Measurements from ENCODE around the gene KCNJ3.

Gene KCNJ3

DNA sequence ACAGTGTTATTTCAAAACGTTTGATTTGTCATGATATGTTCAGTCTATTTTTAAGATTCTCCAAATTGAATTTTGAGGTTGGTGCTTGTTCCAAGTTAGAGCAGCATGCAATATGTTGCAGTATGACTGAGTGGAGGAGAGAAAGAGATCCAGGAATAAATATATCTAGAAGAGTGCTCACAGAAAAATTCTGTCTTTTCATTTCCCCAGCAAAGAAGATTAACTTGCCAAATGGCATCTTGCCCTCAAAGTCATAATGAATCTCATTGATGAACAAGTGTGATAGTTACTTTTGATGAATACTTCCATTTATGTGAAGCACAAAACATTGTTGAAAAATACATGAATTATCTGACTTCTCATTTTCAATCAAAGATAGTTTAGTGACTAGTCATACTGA is 95.9 kb downstream of the KCNJ3 start:
- no peak for TF ChIP-seq CTCF (IDR thresholded peaks at IDR 0.05; ENCODE audit: low read depth, low read length)
- no peak for DNase-seq (ENCODE audit: low read depth in 2 of 2)
- H3K4me3 ChIP-seq (replicated peaks in 1 of 2; ENCODE audit: low read depth in 2 of 2, low read length in 2 of 2): no peak overlapping the region

DNA sequence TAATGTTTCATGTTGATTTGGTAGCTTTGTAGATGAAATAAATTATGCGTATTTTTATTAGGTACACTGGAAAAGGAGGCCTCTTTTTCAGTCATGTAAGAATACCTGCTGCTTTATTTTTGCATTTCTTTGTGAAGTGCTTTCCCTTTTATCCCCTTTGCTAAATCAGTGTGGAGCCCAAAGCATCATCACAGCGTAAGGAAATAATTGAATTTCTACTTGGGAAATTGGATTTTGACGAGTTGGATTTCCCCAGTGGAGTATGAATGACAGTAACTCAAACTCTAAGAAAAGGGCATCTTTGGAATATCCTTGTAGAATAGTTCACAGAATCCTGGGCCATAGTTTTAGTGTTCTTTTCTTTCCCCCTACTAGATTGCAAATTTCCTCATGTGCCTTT is 97.2 kb downstream of the KCNJ3 start:
- TF ChIP-seq CTCF (IDR thresholded peaks at IDR 0.05; ENCODE audit: low read depth, low read length): no peak
- DNase-seq (ENCODE audit: low read depth in 2 of 2): no peak
- no peak overlapping the region for H3K4me3 ChIP-seq (replicated peaks in 1 of 2; ENCODE audit: low read depth in 2 of 2, low read length in 2 of 2)

- no peak for TF ChIP-seq CTCF (IDR thresholded peaks at IDR 0.05; ENCODE audit: low read depth, low read length)
- no peak overlapping the region for H3K4me3 ChIP-seq (replicated peaks in 1 of 2; ENCODE audit: low read depth in 2 of 2, low read length in 2 of 2)
Observed at GRCh38 chr2:154804451-154804850, 106.0 kb downstream of the KCNJ3 start.

DNA sequence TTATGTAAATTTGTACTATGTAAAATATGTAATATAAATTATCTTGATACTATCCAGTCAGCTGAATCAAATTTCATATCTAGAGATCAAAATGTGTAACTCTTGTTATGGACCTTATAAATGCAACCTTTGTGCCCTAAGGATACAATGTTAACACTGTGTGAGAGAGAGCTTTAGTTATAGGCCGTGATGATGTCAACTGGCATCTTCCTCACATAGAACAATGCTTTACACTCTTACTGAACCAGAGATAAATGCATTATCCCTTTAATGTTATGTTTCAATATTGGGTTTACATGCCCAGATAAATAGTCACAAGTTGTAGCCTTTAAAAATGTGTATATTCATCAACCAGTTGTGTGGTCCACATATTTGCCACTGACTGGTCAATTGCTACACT is 115.1 kb downstream of the KCNJ3 start:
- DNase-seq (ENCODE audit: low read depth in 2 of 2): no peak
- TF ChIP-seq CTCF (IDR thresholded peaks at IDR 0.05; ENCODE audit: low read depth, low read length): no peak
- no peak overlapping the region for H3K4me3 ChIP-seq (replicated peaks in 1 of 2; ENCODE audit: low read depth in 2 of 2, low read length in 2 of 2)

More at GRCh38 chr2:154804451-154804850, 106.0 kb downstream of the KCNJ3 start:
- no peak for DNase-seq (ENCODE audit: low read depth in 2 of 2)

DNA sequence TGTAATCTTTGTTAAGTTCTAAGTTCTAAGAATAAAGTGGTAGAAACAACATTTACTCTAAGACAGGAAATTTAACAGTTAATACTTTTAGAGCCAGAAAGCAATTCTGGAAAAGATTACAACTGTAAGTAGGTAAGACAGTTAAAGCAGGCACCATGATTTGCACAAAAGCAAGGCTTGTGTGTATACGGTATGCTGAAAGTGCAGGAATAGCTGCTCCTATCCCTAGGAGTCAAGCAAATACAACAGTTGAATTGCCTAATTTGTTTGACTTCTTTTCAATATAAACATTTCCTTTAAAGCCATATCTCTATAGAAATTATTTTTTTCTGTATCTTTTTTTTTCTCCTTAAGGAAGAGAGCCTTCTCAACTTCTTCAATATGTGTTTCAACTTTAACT is 116.4 kb downstream of the KCNJ3 start:
- DNase-seq (ENCODE audit: low read depth in 2 of 2): no peak
- TF ChIP-seq CTCF (IDR thresholded peaks at IDR 0.05; ENCODE audit: low read depth, low read length): no peak
- H3K4me3 ChIP-seq (replicated peaks in 1 of 2; ENCODE audit: low read depth in 2 of 2, low read length in 2 of 2): no peak overlapping the region

DNA sequence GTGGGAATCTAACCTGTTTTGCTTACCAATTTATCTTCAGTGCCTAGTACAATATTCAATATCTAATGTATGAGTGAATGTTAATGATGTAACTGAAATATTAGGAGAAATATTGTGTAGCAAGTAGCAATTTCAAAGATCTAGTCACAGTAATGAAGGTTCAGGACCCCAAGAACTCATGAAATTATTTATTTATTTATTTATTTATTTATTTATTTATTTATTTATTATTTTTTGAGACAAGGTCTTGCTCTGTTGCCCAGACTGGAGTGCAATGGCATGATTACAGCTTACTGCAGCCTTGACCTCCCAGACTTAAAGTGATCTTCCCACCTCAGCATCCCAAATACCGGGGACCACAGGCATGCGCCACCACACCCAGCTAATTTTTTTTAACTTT is 126.9 kb downstream of the KCNJ3 start:
- DNase-seq (ENCODE audit: low read depth in 2 of 2): no peak
- TF ChIP-seq CTCF (IDR thresholded peaks at IDR 0.05; ENCODE audit: low read depth, low read length): no peak
- H3K4me3 ChIP-seq (replicated peaks in 1 of 2; ENCODE audit: low read depth in 2 of 2, low read length in 2 of 2): no peak overlapping the region

DNA sequence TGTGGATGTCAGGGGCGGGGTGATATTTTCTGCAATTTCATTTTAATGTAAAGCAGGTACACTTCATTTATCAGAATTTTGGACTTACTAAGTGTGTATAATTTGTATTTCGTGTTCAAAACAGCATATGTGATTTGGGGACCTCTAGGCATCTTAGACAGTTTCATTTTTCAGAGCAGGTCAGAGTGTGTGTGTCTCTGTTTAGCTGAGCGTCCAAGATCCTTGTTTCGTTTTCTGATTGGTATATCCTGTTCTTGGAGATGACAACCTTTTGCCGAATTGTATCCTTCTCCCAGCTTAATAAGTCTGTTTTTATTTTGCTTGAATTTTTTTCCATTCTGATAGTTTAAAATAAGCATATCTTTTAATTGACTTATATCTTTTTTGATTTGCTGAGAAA is 128.3 kb downstream of the KCNJ3 start:
- H3K4me3 ChIP-seq (replicated peaks in 1 of 2; ENCODE audit: low read depth in 2 of 2, low read length in 2 of 2): no peak overlapping the region
- DNase-seq (ENCODE audit: low read depth in 2 of 2): no peak
- TF ChIP-seq CTCF (IDR thresholded peaks at IDR 0.05; ENCODE audit: low read depth, low read length): no peak

Measured in cardiac fibroblast (primary cell).